BJ (cell line): ENCODE measurements around the gene NLRP12. TPM values are rescaled to one million over a fixed set of nuclear protein-coding genes. Genes with fewer than 3 reads are reported as not detected.
"Not testable (repeated sequence)": the region's sequence is repeated elsewhere in the genome, so short reads cannot be mapped to it uniquely, and the experiment has no call there.

Source experiments
- CTCF ChIA-PET: fragments of 350-600 bp; formaldehyde crosslinking; extraction: SDS; loops from one replicate; lab custom pipeline; 2021; ENCODE audit warnings: antibody characterized with exemption, inconsistent platforms; lab: Yijun Ruan, JAX
- POLR2A ChIA-PET: fragments of 300-600 bp; sonication (Branson Sonifier 250); formaldehyde crosslinking; extraction: SDS; loops from one replicate; lab custom pipeline; 2021; ENCODE audit warnings: antibody characterized with exemption; lab: Charles Lee
- DNase-seq: peaks from one replicate; pipeline ENCODE4 v3.0.0-alpha.2; 2011; ENCODE audit warnings: low read depth
- H3K27me3 ChIP-seq: 2 replicates; pipeline ENCODE4 v1.6.0; 2011; ENCODE audit warnings: low read length; ENCODE audit not compliant: control insufficient read depth, insufficient read depth
- H3K36me3 ChIP-seq: 2 replicates; pipeline ENCODE4 v1.5.1; 2011; ENCODE audit warnings: low read length; ENCODE audit not compliant: control insufficient read depth, insufficient read depth
- H3K4me3 ChIP-seq: 2 replicates; pipeline ENCODE4 v1.5.1; 2011; ENCODE audit warnings: low read depth, mild to moderate bottlenecking, control low read depth, low read length
- CTCF ChIP-seq: IDR thresholded peaks from 2 replicates; pipeline ENCODE4 v1.5.1; 2011; ENCODE audit warnings: low read depth, mild to moderate bottlenecking, control low read depth, inconsistent platforms, low read length, moderate library complexity; ENCODE audit not compliant: insufficient read depth
- polyA plus RNA-seq: library from polyadenylated mRNA; depleted of rRNA; stranded (reverse); fragments of >200 nt; gene quantifications from 2 replicates; pipeline ENCODE4 v1.2.3, GENCODE V29; 2011

NLRP12 gene
- polyA plus RNA-seq, 1 experiment, result not detected

DNA sequence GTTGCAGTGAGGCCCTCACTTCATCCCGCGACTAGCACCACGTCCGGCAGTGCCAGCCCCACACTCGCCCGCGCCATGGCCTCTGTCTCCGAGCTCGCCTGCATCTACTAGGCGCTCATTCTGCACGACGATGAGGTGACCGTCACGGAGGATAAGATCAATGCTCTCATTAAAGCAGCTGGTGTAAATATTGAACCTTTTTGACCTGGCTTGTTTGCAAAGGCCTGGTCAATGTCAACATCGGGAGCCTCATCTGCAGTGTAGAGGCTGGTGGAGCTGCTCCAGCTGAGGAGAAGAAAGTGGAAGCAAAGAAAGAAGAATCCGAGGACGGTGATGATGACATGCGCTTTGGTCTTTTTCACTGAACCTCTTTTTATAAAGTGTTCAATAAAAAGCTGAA is 48.6 kb downstream of the NLRP12 start:
- no peaks in the 10 kb centered on the region for H3K27me3 ChIP-seq
- CTCF ChIA-PET, result interaction anchor here (1.1 to 1.9 kb wide), 3 partner anchors 17 to 256 kb away, joined by 4 to 5 read pairs (median 4); no protein-coding TSS in a partner anchor
- POLR2A ChIA-PET, result no interaction called here
- no peak for DNase-seq
- H3K4me3 ChIP-seq, result no peak overlapping the region
- no peaks in the 10 kb centered on the region for H3K36me3 ChIP-seq
- TF ChIP-seq CTCF, result no peak

GRCh38 chr19:53774491-53774890 is 49.6 kb downstream of the NLRP12 start:
- CTCF ChIA-PET, result interaction anchor here (1.9 kb wide), 1 partner anchor 18 kb away, joined by 5 read pairs; no protein-coding TSS in a partner anchor
- H3K36me3 ChIP-seq, H3K4me3 ChIP-seq, H3K27me3 ChIP-seq, POLR2A ChIA-PET, DNase-seq: not testable (repeated sequence)

GRCh38 chr19:53773999-53774398 is 50.1 kb downstream of the NLRP12 start:
- H3K36me3 ChIP-seq, result no peaks in the 10 kb centered on the region
- no peak overlapping the region for H3K4me3 ChIP-seq
- no peak for TF ChIP-seq CTCF
- CTCF ChIA-PET, result interaction anchor here (1.0 kb wide), 1 partner anchor 17 kb away, joined by 4 read pairs; no protein-coding TSS in a partner anchor
- no peak for DNase-seq
- POLR2A ChIA-PET, result no interaction called here
- H3K27me3 ChIP-seq, result no peaks in the 10 kb centered on the region

DNA sequence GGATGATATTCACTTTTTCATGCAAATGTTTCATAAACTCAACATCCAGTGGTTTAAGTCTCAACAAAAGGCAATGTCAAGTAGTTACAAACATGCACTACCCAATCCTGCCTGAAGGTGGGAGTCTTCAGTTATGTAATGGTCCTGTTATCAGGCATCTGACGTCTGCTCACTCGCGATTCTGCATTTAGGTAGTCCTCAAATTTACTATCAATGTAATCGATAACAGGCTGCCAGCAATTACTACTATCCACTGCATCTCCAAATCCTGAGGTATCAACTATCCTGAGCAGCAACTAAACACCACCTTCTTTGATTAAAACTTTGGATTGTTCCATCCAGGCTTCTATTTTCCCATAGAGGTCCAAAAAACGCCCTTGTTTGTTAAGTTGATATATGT is 51.2 kb downstream of the NLRP12 start:
- DNase-seq, result peak; percentile 6
- Histone ChIP-seq H3K4me3 (no peak overlapping the region), H3K36me3 (no peaks in the 10 kb centered on the region), H3K27me3 (no peaks in the 10 kb centered on the region)
- TF ChIP-seq CTCF, result peak; percentile 67
- CTCF ChIA-PET, result interaction anchor here (0.7 to 1.6 kb wide), 5 partner anchors 12 to 27 kb away, joined by 3 to 11 read pairs (median 3); no protein-coding TSS in a partner anchor
- POLR2A ChIA-PET, result no interaction called here

DNA sequence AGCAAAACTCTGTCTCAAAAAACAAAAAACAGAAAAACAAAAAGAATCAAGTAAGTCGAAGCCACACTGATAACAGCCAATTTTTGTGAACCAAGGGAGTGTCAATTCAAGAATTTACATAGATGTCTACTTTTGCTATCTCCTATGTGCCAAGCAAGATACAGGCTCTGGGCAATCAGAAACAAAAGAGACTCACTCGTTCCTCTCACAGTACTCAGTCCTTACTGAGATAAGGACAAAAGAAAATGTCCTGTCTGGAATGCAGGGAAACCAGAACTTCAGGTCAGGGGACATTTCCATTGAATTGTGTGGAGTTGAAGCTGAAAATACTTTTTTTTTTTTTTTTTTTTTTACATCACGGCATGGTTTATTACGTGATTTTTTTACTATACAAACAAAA is 53.0 kb downstream of the NLRP12 start:
- no peaks in the 10 kb centered on the region for H3K36me3 ChIP-seq
- no peak overlapping the region for H3K4me3 ChIP-seq
- POLR2A ChIA-PET, result no interaction called here
- no peaks in the 10 kb centered on the region for H3K27me3 ChIP-seq
- TF ChIP-seq CTCF, result no peak
- CTCF ChIA-PET, result interaction anchor here (1.6 kb wide), 1 partner anchor 22 kb away, joined by 11 read pairs; no protein-coding TSS in a partner anchor
- DNase-seq, result no peak

- H3K36me3 ChIP-seq, DNase-seq, H3K4me3 ChIP-seq, CTCF ChIA-PET, H3K27me3 ChIP-seq, POLR2A ChIA-PET: not testable (repeated sequence)
These were observed 54.3 kb downstream of the NLRP12 start for GRCh38 chr19:53769696-53770309.
